Peyer's patch (tissue), 4 donors: ENCODE data around the gene LYSET. TPM values are rescaled to one million over a fixed set of nuclear protein-coding genes. Genes with fewer than 3 reads are reported as not detected.
A peak's percentile ranks its signal among the peaks of the same experiment; 100 is the strongest.
"Not testable (repeated sequence)": the region's sequence is repeated elsewhere in the genome, so short reads cannot be mapped to it uniquely, and the experiment has no call there.

Source experiments
- DNase-seq, 3 donors: peaks; one replicate each; pipeline ENCODE4 v3.0.0-alpha.2; 2017 to 2019
- H3K27ac ChIP-seq, 4 donors: fragments of 200-600 bp; sonication (generic); one replicate each; pipeline ENCODE4 v1.5.1; 2016 to 2019
- H3K27me3 ChIP-seq, 2 donors: fragments of 200-600 bp; sonication (generic); one replicate each; pipeline ENCODE4 v1.5.1; 2019
- H3K36me3 ChIP-seq, 3 donors: fragments of 200-600 bp; sonication (generic); one replicate each; pipeline ENCODE4 v1.5.1; 2016 to 2019
- H3K4me1 ChIP-seq, 4 donors: fragments of 200-600 bp; sonication (generic); one replicate each; pipeline ENCODE4 v1.5.1; 2016 to 2019
- H3K4me3 ChIP-seq, 4 donors: fragments of 200-600 bp; sonication (generic); 1 replicate in 3 of 4; 2 replicates in 1 of 4; pipeline ENCODE4 v1.5.1; 2016 to 2019; ENCODE audit warnings: mild to moderate bottlenecking in 1 of 4
- H3K9me3 ChIP-seq, 4 donors: fragments of 200-600 bp; sonication (generic); one replicate each; pipeline ENCODE4 v1.5.1; 2016 to 2019; ENCODE audit warnings: mild to moderate bottlenecking in 1 of 4
- CTCF ChIP-seq, 6 experiments: fragments of 450-650 bp in 4 of 6; fragments of 200-600 bp in 2 of 6; sonication (generic) in 1 of 6; IDR thresholded peaks; one replicate each; pipeline ENCODE4 v1.5.1; 2017 to 2019; ENCODE audit warnings: antibody characterized with exemption in 6 of 6, mild to moderate bottlenecking in 3 of 6, moderate library complexity in 1 of 6
- POLR2A ChIP-seq, 2 donors: fragments of 450-650 bp; IDR thresholded peaks; one replicate each; pipeline ENCODE4 v1.5.1; 2017; ENCODE audit warnings: antibody characterized with exemption in 2 of 2, mild to moderate bottlenecking in 2 of 2, moderate library complexity in 2 of 2
- total RNA-seq, 4 donors: library from RNA; depleted of rRNA; stranded (reverse); fragments of >200 nt; gene quantifications; one replicate each; pipeline ENCODE4 v1.1.0, GENCODE V29; 2016

LYSET gene
- total RNA-seq, 4 donors from 2014 or later, result 6.0 to 9.9 (median 8.3) TPM

GRCh38 chr14:93163564-93163963 lies 21.6 kb upstream of the LYSET start:
- Histone ChIP-seq H3K36me3 (no peaks in the 10 kb centered on the region), H3K27me3 (no peaks in the 10 kb centered on the region), H3K27ac (no peak overlapping the region), H3K4me1 (no peaks in the 10 kb centered on the region), H3K9me3 (no peaks in the 10 kb centered on the region), H3K4me3 (no peak overlapping the region)
- TF ChIP-seq CTCF (IDR thresholded peaks at IDR 0.05), result no peak
- TF ChIP-seq POLR2A (IDR thresholded peaks at IDR 0.05), result no peak
- DNase-seq, result no peak

- H3K9me3 ChIP-seq, DNase-seq, H3K36me3 ChIP-seq, H3K4me1 ChIP-seq, H3K4me3 ChIP-seq, H3K27ac ChIP-seq, H3K27me3 ChIP-seq: not testable (repeated sequence)
These were observed 19.5 kb upstream of the LYSET start for GRCh38 chr14:93165271-93166265.

- not testable (repeated sequence) for DNase-seq, H3K4me3 ChIP-seq, H3K27ac ChIP-seq, H3K4me1 ChIP-seq, H3K36me3 ChIP-seq, H3K27me3 ChIP-seq, H3K9me3 ChIP-seq
These were observed 16.5 kb upstream of the LYSET start for GRCh38 chr14:93168610-93169009.

GRCh38 chr14:93169619-93170018 lies 15.5 kb upstream of the LYSET start:
- not testable (repeated sequence) for H3K4me1 ChIP-seq, DNase-seq, H3K36me3 ChIP-seq, H3K9me3 ChIP-seq, H3K4me3 ChIP-seq, H3K27ac ChIP-seq, H3K27me3 ChIP-seq

- not testable (repeated sequence) for H3K4me1 ChIP-seq, H3K4me3 ChIP-seq, DNase-seq, H3K27me3 ChIP-seq, H3K27ac ChIP-seq, H3K9me3 ChIP-seq, H3K36me3 ChIP-seq
These were observed 15.0 kb upstream of the LYSET start for GRCh38 chr14:93170141-93170540.

GRCh38 chr14:93171376-93171775 lies 13.7 kb upstream of the LYSET start:
- no peak for DNase-seq
- Histone ChIP-seq H3K9me3 (no peaks in the 10 kb centered on the region), H3K27ac (no peak overlapping the region), H3K36me3 (no peaks in the 10 kb centered on the region), H3K4me3 (no peak overlapping the region), H3K27me3 (no peaks in the 10 kb centered on the region), H3K4me1 (no peaks in the 10 kb centered on the region)
- TF ChIP-seq POLR2A (IDR thresholded peaks at IDR 0.05) (no peak), CTCF (IDR thresholded peaks at IDR 0.05) (no peak)

- H3K27ac ChIP-seq, result no peak overlapping the region
- TF ChIP-seq CTCF (IDR thresholded peaks at IDR 0.05) (no peak), POLR2A (IDR thresholded peaks at IDR 0.05) (no peak)
- no peaks in the 10 kb centered on the region for H3K36me3 ChIP-seq
- no peak overlapping the region for H3K4me3 ChIP-seq
- H3K4me1 ChIP-seq, result no peaks in the 10 kb centered on the region
- peak in 1 of 3 donors; percentile 45 for DNase-seq
- no peaks in the 10 kb centered on the region for H3K27me3 ChIP-seq
- no peaks in the 10 kb centered on the region for H3K9me3 ChIP-seq
These were observed 11.1 kb upstream of the LYSET start for GRCh38 chr14:93173943-93174395.

- H3K36me3 ChIP-seq, H3K27me3 ChIP-seq, H3K4me1 ChIP-seq, H3K4me3 ChIP-seq, H3K27ac ChIP-seq, H3K9me3 ChIP-seq: not testable (repeated sequence)
- DNase-seq, result peak in 1 of 3 donors; percentile 7
These were observed 10.4 kb upstream of the LYSET start for GRCh38 chr14:93174731-93175130.
